ENCODE results near the gene TBC1D22A. TPM values are rescaled to one million over a fixed set of nuclear protein-coding genes. Genes with fewer than 3 reads are reported as not detected.

Gene TBC1D22A
- total RNA-seq, 2 experiments from 2014 or later: 22.3 to 43.9 TPM

DNA sequence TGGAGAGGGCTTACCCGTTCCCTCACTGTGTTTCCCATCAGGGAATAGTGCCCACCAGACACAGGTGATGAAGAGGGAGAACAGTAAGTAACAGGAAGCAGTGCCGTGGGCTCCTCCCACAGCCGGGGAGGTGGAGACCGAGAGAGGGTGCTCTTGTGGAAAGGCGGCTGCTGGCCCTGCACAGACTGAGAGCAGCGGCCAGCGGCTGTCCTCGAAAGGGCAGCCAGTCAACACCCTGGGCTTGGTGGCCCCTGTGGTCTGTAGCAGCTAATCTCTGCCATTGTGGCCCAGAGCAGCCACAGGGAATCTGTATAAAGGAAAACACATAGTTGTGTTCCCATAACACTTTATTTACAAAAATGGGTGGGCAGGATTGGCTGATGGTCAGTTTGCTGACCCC lies 121.9 kb downstream of the TBC1D22A start:
- Histone ChIP-seq H3K9me3 (ENCODE audit: low read length) (no peaks in the 10 kb centered on the region), H3K79me2 (ENCODE audit: insufficient read depth, low read depth, low read length) (no peaks in the 10 kb centered on the region), H3K4me2 (ENCODE audit: low read length) (no peak overlapping the region), H3K4me1 (ENCODE audit: insufficient read depth, low read length, poor library complexity, severe bottlenecking) (no peaks in the 10 kb centered on the region), H3K36me3 (ENCODE audit: insufficient read depth, low read length) (peaks cover 3% of the 10 kb centered on the region; the same call in 1 of the 2 replicates), H3K9me2 (ENCODE audit: insufficient read depth, low read length) (no peaks in the 10 kb centered on the region), H4K20me1 (ENCODE audit: insufficient read depth, low read length) (no peaks in the 10 kb centered on the region), H3K4me3 (ENCODE audit: low read depth, low read length, poor library complexity, severe bottlenecking) (no peak overlapping the region), H3K27ac (ENCODE audit: low read depth, low read length, poor library complexity, severe bottlenecking) (no peak overlapping the region), H2AFZ (ENCODE audit: low read length) (no peak overlapping the region)
- intact Hi-C loops (cut with micrococcal nuclease; ENCODE audit: unreplicated experiment): no loop called here
- ChIA-PET POLR2A (no interaction called here), CTCF (ENCODE audit: unreplicated experiment) (interaction anchor here (0.5 kb wide), 1 partner anchor 260 kb away, joined by 3 read pairs; no protein-coding TSS in a partner anchor)
- no TSS peak for BruUV-seq (replicated peaks)
- TF ChIP-seq EZH2phosphoT487 (IDR thresholded peaks at IDR 0.05; ENCODE audit: borderline replicate concordance, low read depth, low read length) (no peak), CTCF (conservative IDR thresholded peaks at IDR 0.05; ENCODE audit: low read length) (no peak)
- no peak for DNase-seq (ENCODE audit: low spot score)

- Histone ChIP-seq H3K4me3 (ENCODE audit: low read depth, low read length, poor library complexity, severe bottlenecking) (no peak overlapping the region), H3K79me2 (ENCODE audit: insufficient read depth, low read depth, low read length) (no peaks in the 10 kb centered on the region), H3K9me2 (ENCODE audit: insufficient read depth, low read length) (no peaks in the 10 kb centered on the region), H3K4me2 (ENCODE audit: low read length) (no peak overlapping the region), H3K36me3 (ENCODE audit: insufficient read depth, low read length) (peaks cover 14% of the 10 kb centered on the region; the same call in 1 of the 2 replicates), H4K20me1 (ENCODE audit: insufficient read depth, low read length) (no peaks in the 10 kb centered on the region), H3K27ac (ENCODE audit: low read depth, low read length, poor library complexity, severe bottlenecking) (no peak overlapping the region), H3K4me1 (ENCODE audit: insufficient read depth, low read length, poor library complexity, severe bottlenecking) (no peaks in the 10 kb centered on the region), H2AFZ (ENCODE audit: low read length) (no peak overlapping the region), H3K9me3 (ENCODE audit: low read length) (no peaks in the 10 kb centered on the region)
- no peak for DNase-seq (ENCODE audit: low spot score)
- ChIA-PET CTCF (ENCODE audit: unreplicated experiment) (no interaction called here), POLR2A (no interaction called here)
- TF ChIP-seq EZH2phosphoT487 (IDR thresholded peaks at IDR 0.05; ENCODE audit: borderline replicate concordance, low read depth, low read length) (no peak), CTCF (conservative IDR thresholded peaks at IDR 0.05; ENCODE audit: low read length) (no peak)
- no TSS peak for BruUV-seq (replicated peaks)
- intact Hi-C loops (cut with micrococcal nuclease; ENCODE audit: unreplicated experiment): no loop called here
Measured at GRCh38 chr22:46887978-46888377, 125.5 kb downstream of the TBC1D22A start.

DNA sequence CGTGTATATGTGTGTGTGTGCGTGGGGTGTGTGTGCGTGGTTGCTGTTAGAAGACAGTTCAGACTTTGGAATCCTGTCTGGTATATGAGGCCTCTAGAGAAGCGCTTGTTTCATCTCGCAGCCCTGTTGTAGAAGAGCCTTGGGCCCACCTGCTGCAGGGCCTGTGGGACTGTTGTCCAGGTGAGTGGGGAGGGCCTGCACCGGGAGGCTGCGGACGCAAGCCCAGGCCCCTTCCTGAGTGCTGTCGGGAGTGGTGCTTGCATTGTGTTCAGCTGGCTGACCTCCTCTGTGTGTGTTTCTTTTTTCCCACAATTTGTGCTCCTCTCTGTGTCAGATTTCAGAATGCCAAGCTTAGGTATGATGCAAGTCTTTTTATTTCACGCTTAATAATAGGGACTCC lies 128.4 kb downstream of the TBC1D22A start:
- Histone ChIP-seq H3K79me2 (ENCODE audit: insufficient read depth, low read depth, low read length) (no peaks in the 10 kb centered on the region), H3K9me3 (ENCODE audit: low read length) (no peaks in the 10 kb centered on the region), H3K27ac (ENCODE audit: low read depth, low read length, poor library complexity, severe bottlenecking) (no peak overlapping the region), H3K9me2 (ENCODE audit: insufficient read depth, low read length) (no peaks in the 10 kb centered on the region), H3K4me3 (ENCODE audit: low read depth, low read length, poor library complexity, severe bottlenecking) (no peak overlapping the region), H2AFZ (ENCODE audit: low read length) (no peak overlapping the region), H3K36me3 (ENCODE audit: insufficient read depth, low read length) (peaks cover 24% of the 10 kb centered on the region; the same call in 1 of the 2 replicates), H3K4me1 (ENCODE audit: insufficient read depth, low read length, poor library complexity, severe bottlenecking) (no peaks in the 10 kb centered on the region), H4K20me1 (ENCODE audit: insufficient read depth, low read length) (no peaks in the 10 kb centered on the region), H3K4me2 (ENCODE audit: low read length) (no peak overlapping the region)
- BruUV-seq (replicated peaks): no TSS peak
- TF ChIP-seq CTCF (conservative IDR thresholded peaks at IDR 0.05; ENCODE audit: low read length) (no peak), EZH2phosphoT487 (IDR thresholded peaks at IDR 0.05; ENCODE audit: borderline replicate concordance, low read depth, low read length) (no peak)
- POLR2A ChIA-PET: interaction anchor here (0.6 kb wide), 1 partner anchor 12 kb away, joined by 3 read pairs; no protein-coding TSS in a partner anchor
- CTCF ChIA-PET (ENCODE audit: unreplicated experiment): no interaction called here
- no peak for DNase-seq (ENCODE audit: low spot score)
- intact Hi-C loops (cut with micrococcal nuclease; ENCODE audit: unreplicated experiment): no loop called here

Measured in OCI-LY7 (cell line).